SJSA1 (cell line): ENCODE measurements around the gene TRIM7. TPM values are rescaled to one million over a fixed set of nuclear protein-coding genes. Genes with fewer than 3 reads are reported as not detected.

Source experiments
- total RNA-seq: library from RNA; depleted of rRNA; stranded (reverse); fragments of >200 nt; shearing (Covaris generic); gene quantifications from 2 replicates; pipeline ENCODE4 v1.2.3, GENCODE V29; 2014; rRNA removed

Gene TRIM7
- total RNA-seq, 1 experiment from 2014 or later = 28.0 TPM

Other genes starting within 250 kb of the TRIM7 start
- not detected in 2 replicates for gene BTNL3, start 216.3 kb downstream of the TRIM7 start, total RNA-seq
- not detected in 2 replicates for gene BTNL9, start 164.9 kb downstream of the TRIM7 start, total RNA-seq
- not detected in 2 replicates for gene OR2V1, start 74.0 kb downstream of the TRIM7 start, total RNA-seq
- gene OR2V2, start 57.6 kb downstream of the TRIM7 start, total RNA-seq = not detected in 2 replicates
- gene TRIM41, start 18.1 kb upstream of the TRIM7 start, total RNA-seq = 10.6 and 14.0 TPM in 2 replicates
- gene RACK1, start 38.7 kb upstream of the TRIM7 start, total RNA-seq = 2,705 and 2,892 TPM in 2 replicates
- 2.4 and 5.2 TPM in 2 replicates for gene TRIM52, start 55.9 kb upstream of the TRIM7 start, total RNA-seq
- gene OR4F3, start 162.1 kb upstream of the TRIM7 start, total RNA-seq = not detected in 2 replicates